Activated CD8-positive, alpha-beta T cell treated with anti-CD3 and anti-CD28 coated beads for 36 hours (primary cell): ENCODE data around the gene MAP3K5. TPM values are rescaled to one million over a fixed set of nuclear protein-coding genes. Genes with fewer than 3 reads are reported as not detected.

Source experiments
- ATAC-seq: fragments of 200-7000 bp; cut with Tn5 transposase; one replicate; pipeline ENCODE4 v1.10.0; 2021; ENCODE audit warnings: mild to moderate bottlenecking, moderate library complexity
- CTCF ChIA-PET: fragments of 350-600 bp; sonication (Branson Sonifier 250); formaldehyde crosslinking; loops from one replicate; lab custom pipeline; 2021; ENCODE audit warnings: antibody characterized with exemption; lab: Charles Lee
- POLR2A ChIA-PET: fragments of 350-600 bp; sonication (Branson Sonifier 250); formaldehyde crosslinking; loops from one replicate; lab custom pipeline; 2021; ENCODE audit warnings: antibody characterized with exemption; lab: Charles Lee
- DNase-seq: peaks from one replicate; pipeline ENCODE4 v3.0.0-alpha.2; 2020
- H3K27ac Mint-ChIP-seq: one replicate; pipeline ENCODE4 v1.8.0; 2021; ENCODE audit warnings: mild to moderate bottlenecking, mixed read lengths
- H3K27me3 Mint-ChIP-seq: one replicate; pipeline ENCODE4 v1.8.0; 2021; ENCODE audit warnings: mixed read lengths
- H3K36me3 Mint-ChIP-seq: one replicate; pipeline ENCODE4 v1.8.0; 2021; ENCODE audit warnings: low read depth, mixed read lengths
- H3K4me1 Mint-ChIP-seq: one replicate; pipeline ENCODE4 v1.8.0; 2021; ENCODE audit warnings: low read depth, mixed read lengths
- H3K4me3 Mint-ChIP-seq: one replicate; pipeline ENCODE4 v1.8.0; 2021; ENCODE audit warnings: mild to moderate bottlenecking, moderate library complexity, mixed read lengths
- H3K9me3 Mint-ChIP-seq: one replicate; pipeline ENCODE4 v1.8.0; 2021; ENCODE audit warnings: mixed read lengths
- intact Hi-C: fragments of 100-400 bp; cut with micrococcal nuclease; formaldehyde crosslinking; loops from one replicate; pipeline ENCODE4 v1.10.0; 2022
- total RNA-seq, 2 experiments: library from RNA; stranded (reverse); gene quantifications; one replicate each; pipeline ENCODE4 v1.2.3, GENCODE V29; 2021
- TF ChIP-seq, protein P1 (sequence below): fragments of 200-600 bp; IDR thresholded peaks from one replicate; pipeline ENCODE4 v1.8.0; 2022; ENCODE audit warnings: antibody characterized with exemption, mild to moderate bottlenecking

Gene MAP3K5
- total RNA-seq, 2 experiments from 2014 or later = 4.4 to 4.6 TPM

DNA sequence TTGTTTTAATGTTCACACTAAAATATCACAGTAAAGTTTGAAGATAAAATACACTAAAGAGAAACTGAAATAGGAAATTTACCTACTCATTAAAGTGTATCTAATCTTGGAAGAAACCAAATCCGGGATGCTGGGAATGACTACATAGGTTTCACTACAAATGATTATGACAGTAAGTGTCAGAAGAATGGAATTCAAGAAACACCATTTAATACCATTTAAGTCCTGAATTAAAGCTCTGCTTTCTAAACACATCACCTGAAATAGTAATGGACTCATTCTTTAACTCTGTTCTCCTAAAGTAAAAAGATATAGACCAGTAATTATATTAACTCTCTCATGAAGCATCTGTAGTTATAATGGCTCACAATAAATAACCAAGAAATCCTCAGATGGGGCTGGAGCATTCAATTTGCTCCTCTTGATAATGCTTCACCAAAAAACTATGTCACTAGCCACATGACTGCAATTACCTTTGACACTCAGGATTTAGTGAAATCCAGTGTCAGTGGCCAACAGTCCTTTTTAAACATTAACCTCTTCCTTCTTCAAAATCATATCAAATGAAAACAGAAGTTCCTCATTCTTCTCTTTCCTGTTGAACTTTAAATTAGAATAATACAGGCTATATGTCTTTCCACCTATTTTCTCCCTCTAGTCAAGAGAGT is 283.4 kb downstream of the MAP3K5 start:
- no peaks in the 10 kb centered on the region for H3K9me3 Mint-ChIP-seq
- intact Hi-C loops = no loop called here
- H3K4me3 Mint-ChIP-seq = no peak overlapping the region
- H3K27me3 Mint-ChIP-seq = peaks cover 6% of the 10 kb centered on the region
- TF ChIP-seq, protein P1, sequence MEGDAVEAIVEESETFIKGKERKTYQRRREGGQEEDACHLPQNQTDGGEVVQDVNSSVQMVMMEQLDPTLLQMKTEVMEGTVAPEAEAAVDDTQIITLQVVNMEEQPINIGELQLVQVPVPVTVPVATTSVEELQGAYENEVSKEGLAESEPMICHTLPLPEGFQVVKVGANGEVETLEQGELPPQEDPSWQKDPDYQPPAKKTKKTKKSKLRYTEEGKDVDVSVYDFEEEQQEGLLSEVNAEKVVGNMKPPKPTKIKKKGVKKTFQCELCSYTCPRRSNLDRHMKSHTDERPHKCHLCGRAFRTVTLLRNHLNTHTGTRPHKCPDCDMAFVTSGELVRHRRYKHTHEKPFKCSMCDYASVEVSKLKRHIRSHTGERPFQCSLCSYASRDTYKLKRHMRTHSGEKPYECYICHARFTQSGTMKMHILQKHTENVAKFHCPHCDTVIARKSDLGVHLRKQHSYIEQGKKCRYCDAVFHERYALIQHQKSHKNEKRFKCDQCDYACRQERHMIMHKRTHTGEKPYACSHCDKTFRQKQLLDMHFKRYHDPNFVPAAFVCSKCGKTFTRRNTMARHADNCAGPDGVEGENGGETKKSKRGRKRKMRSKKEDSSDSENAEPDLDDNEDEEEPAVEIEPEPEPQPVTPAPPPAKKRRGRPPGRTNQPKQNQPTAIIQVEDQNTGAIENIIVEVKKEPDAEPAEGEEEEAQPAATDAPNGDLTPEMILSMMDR = no peak
- ATAC-seq (no peak), DNase-seq (no peak)
- H3K27ac Mint-ChIP-seq = no peak overlapping the region
- CTCF ChIA-PET = no interaction called here
- no peaks in the 10 kb centered on the region for H3K36me3 Mint-ChIP-seq
- peaks cover 21% of the 10 kb centered on the region for H3K4me1 Mint-ChIP-seq
- POLR2A ChIA-PET = no interaction called here

Other genes starting within 250 kb of the MAP3K5 start
- under 1 TPM; 0.47 to 0.67 TPM for gene MAP7, start 242.1 kb downstream of the MAP3K5 start, total RNA-seq
- gene PEX7, start 30.1 kb upstream of the MAP3K5 start, total RNA-seq = 1 to 10 TPM; 4.5 to 6.0 TPM
- gene SLC35D3, start 129.8 kb upstream of the MAP3K5 start, total RNA-seq = not detected